Neural cell (in vitro differentiated cells): ENCODE results near the gene CYREN.

ENCODE experiments used
- CTCF ChIP-seq: fragments of 450-650 bp; IDR thresholded peaks from 2 replicates; pipeline ENCODE4 v1.5.1; 2014; ENCODE audit warnings: antibody characterized with exemption, mild to moderate bottlenecking, moderate library complexity; ENCODE audit not compliant: poor library complexity, severe bottlenecking
- POLR2AphosphoS5 ChIP-seq: IDR thresholded peaks from 2 replicates; pipeline ENCODE4 v1.6.1; 2012
- RAD21 ChIP-seq: fragments of 450-650 bp; conservative IDR thresholded peaks from 2 replicates; pipeline ENCODE4 v1.6.1; 2014; ENCODE audit warnings: antibody characterized with exemption, mild to moderate bottlenecking, moderate library complexity
- SMC3 ChIP-seq: fragments of 450-650 bp; conservative IDR thresholded peaks from 2 replicates; pipeline ENCODE4 v1.6.1; 2014; ENCODE audit warnings: antibody characterized with exemption, mild to moderate bottlenecking, moderate library complexity; ENCODE audit not compliant: poor library complexity
- TAF1 ChIP-seq: IDR thresholded peaks from 2 replicates; pipeline ENCODE4 v1.6.1; 2012; ENCODE audit warnings: low read depth

- TF ChIP-seq SMC3 (no peak), CTCF (no peak), RAD21 (no peak), TAF1 (no peak), POLR2AphosphoS5 (no peak)
These were observed 24.6 kb upstream of the CYREN start for GRCh38 chr7:135195156-135195555.
